ENCODE measurements around the gene APOD.

Gene APOD

GRCh38 chr3:195553268-195553667, 30.5 kb downstream of the APOD start (continued):
- TF ChIP-seq CSRNP3 (CRISPR knock-in tag; IDR thresholded peaks at IDR 0.05) (no peak), ESRRG (CRISPR knock-in tag; IDR thresholded peaks at IDR 0.05) (no peak)

GRCh38 chr3:195551381-195551978, 32.3 kb downstream of the APOD start:
- no peak for TF ChIP-seq CREB5 (CRISPR knock-in tag; IDR thresholded peaks at IDR 0.05; ENCODE audit: low read depth)
- no peak for TF ChIP-seq TCF4 (CRISPR knock-in tag; IDR thresholded peaks at IDR 0.05; ENCODE audit: borderline replicate concordance)
- no peak for TF ChIP-seq TSHZ2 (CRISPR knock-in tag; IDR thresholded peaks at IDR 0.05)
- no peak for TF ChIP-seq ZC3H10 (CRISPR knock-in tag; IDR thresholded peaks at IDR 0.05)
- TF ChIP-seq CSDC2 (CRISPR knock-in tag; IDR thresholded peaks at IDR 0.05): no peak
- TF ChIP-seq ZNF70 (CRISPR knock-in tag; IDR thresholded peaks at IDR 0.05): no peak
- TF ChIP-seq ISL1 (CRISPR knock-in tag; IDR thresholded peaks at IDR 0.05): no peak
- no peak for TF ChIP-seq PATZ1 (CRISPR knock-in tag; IDR thresholded peaks at IDR 0.05; ENCODE audit: borderline replicate concordance)
- no peak for TF ChIP-seq TOX (CRISPR knock-in tag; IDR thresholded peaks at IDR 0.05; ENCODE audit: borderline replicate concordance)
- no peak for TF ChIP-seq SNAI2 (CRISPR knock-in tag; IDR thresholded peaks at IDR 0.05)
- no peak for TF ChIP-seq BACH2 (CRISPR knock-in tag; IDR thresholded peaks at IDR 0.05; ENCODE audit: borderline replicate concordance)
- no peak for TF ChIP-seq PPARA (CRISPR knock-in tag; IDR thresholded peaks at IDR 0.05; ENCODE audit: borderline replicate concordance)
- TF ChIP-seq ZFP30 (CRISPR knock-in tag; IDR thresholded peaks at IDR 0.05): no peak
- no peak for TF ChIP-seq OSR1 (CRISPR knock-in tag; IDR thresholded peaks at IDR 0.05)
- TF ChIP-seq GLIS3 (CRISPR knock-in tag; IDR thresholded peaks at IDR 0.05): no peak
- TF ChIP-seq ARNTL (CRISPR knock-in tag; IDR thresholded peaks at IDR 0.05; ENCODE audit: borderline replicate concordance, low read depth): no peak
- TF ChIP-seq RARB (CRISPR knock-in tag; IDR thresholded peaks at IDR 0.05): no peak
- TF ChIP-seq ZFP3 (CRISPR knock-in tag; IDR thresholded peaks at IDR 0.05): no peak
- TF ChIP-seq ZNF8 (CRISPR knock-in tag; IDR thresholded peaks at IDR 0.05): no peak
- ATAC-seq: peak; percentile 54

GRCh38 chr3:195550723-195551122, 33.0 kb downstream of the APOD start:
- no peak for TF ChIP-seq ZFP3 (CRISPR knock-in tag; IDR thresholded peaks at IDR 0.05)
- TF ChIP-seq PPARA (CRISPR knock-in tag; IDR thresholded peaks at IDR 0.05; ENCODE audit: borderline replicate concordance): no peak
- no peak for TF ChIP-seq TOX (CRISPR knock-in tag; IDR thresholded peaks at IDR 0.05; ENCODE audit: borderline replicate concordance)
- TF ChIP-seq RARB (CRISPR knock-in tag; IDR thresholded peaks at IDR 0.05): no peak
- TF ChIP-seq GLIS3 (CRISPR knock-in tag; IDR thresholded peaks at IDR 0.05): no peak
- no peak for TF ChIP-seq TSHZ2 (CRISPR knock-in tag; IDR thresholded peaks at IDR 0.05)
- TF ChIP-seq OSR1 (CRISPR knock-in tag; IDR thresholded peaks at IDR 0.05): no peak
- TF ChIP-seq PATZ1 (CRISPR knock-in tag; IDR thresholded peaks at IDR 0.05; ENCODE audit: borderline replicate concordance): no peak
- no peak for TF ChIP-seq BACH2 (CRISPR knock-in tag; IDR thresholded peaks at IDR 0.05; ENCODE audit: borderline replicate concordance)
- peak; percentile 39; the same call in 1 of the 3 replicates for ATAC-seq
